HG02970 (cell line): ENCODE measurements around the gene EFHC2.
"Not testable (repeated sequence)": the region's sequence is repeated elsewhere in the genome, so short reads cannot be mapped to it uniquely, and the experiment has no call there.

Experiments
- ATAC-seq: cut with Tn5 transposase; IDR thresholded peaks from one replicate; pipeline ENCODE4 v1.9.1; 2021; ENCODE audit warnings: mild to moderate bottlenecking, moderate library complexity, moderate number of reproducible peaks; ENCODE audit not compliant: unreplicated experiment, low FRiP score

The EFHC2 gene

GRCh38 chrX:44235534-44235933 is 107.9 kb downstream of the EFHC2 start:
- ATAC-seq = no peak

DNA sequence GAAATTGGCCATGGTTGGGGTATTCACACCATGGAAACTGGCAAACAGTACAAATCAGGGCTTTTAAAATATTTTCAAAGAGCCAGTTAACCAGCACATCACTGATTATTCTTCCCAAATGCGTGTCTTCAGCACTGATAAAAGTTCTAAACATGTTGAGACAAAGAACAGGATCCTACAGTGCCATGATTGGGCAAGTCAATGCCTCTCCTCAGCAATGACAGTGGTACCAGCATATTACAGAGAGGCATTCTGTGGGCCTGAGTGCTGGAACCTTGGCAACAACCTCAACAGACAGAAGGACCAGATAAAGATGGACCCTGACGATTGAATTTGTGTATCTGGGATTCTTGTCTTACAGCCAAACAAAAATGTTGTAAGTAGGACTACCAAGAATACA is 108.9 kb downstream of the EFHC2 start:
- no peak for ATAC-seq

- no peak for ATAC-seq
These were observed 109.4 kb downstream of the EFHC2 start for GRCh38 chrX:44234116-44234515.

GRCh38 chrX:44232081-44232480 is 111.4 kb downstream of the EFHC2 start:
- no peak for ATAC-seq

DNA sequence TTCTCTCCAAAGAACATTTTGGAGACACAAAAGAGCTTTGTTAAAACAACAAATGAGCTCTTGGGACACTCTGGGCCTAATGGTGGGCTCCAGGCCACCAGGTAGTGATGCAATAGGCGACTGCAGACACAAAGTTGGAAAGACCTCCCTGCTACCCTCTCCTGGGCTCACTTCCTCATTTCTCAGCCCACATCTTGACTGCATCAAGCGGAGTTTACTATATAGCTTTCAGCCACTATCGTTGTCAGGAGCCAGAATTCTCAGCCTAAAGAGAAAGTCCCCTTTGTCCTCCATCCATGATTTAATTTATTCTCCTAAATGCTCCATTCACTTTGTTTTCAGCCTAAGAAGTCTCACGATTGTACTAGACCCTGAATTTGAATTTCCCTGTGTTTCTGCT is 114.9 kb downstream of the EFHC2 start:
- ATAC-seq = no peak

GRCh38 chrX:44227991-44228390 is 115.5 kb downstream of the EFHC2 start:
- ATAC-seq = no peak

DNA sequence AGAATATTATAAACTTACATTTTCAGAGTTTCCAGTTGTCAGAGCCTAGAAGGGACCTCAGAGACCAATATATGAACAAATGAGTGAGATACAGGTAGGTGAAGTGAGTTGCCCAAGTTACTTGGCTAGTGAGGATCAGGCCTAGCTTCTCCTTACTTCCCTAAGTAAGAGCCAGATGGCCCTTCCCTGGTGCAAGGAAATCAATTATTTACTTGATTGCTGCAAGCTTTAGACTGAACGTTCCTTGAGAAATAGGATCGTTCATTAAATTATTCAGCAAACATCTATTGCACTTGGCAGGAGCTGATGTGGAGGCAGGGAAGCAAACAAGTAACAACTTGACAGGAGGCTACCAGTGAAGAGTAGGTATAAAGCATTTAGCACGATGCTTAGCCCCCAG is 117.8 kb downstream of the EFHC2 start:
- ATAC-seq = no peak

DNA sequence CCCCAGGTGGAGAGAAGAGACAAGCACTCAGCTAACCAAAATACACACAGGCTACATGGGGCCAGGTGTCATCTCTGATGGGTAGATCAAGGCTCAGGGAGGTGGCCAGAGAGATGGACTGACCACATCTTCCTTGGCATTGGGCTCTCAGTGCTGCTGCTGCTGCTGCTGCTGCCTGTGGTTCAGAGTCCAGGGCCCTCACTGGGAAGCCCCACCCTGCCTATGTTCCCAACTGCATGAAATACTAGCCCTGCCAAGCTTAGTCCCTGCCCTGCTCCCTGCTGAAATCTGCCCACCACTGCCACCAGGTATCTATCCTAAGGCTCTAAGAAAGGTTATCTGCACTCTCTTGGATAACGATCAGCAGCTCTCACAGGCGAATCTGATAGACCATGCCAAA is 118.7 kb downstream of the EFHC2 start:
- no peak for ATAC-seq

DNA sequence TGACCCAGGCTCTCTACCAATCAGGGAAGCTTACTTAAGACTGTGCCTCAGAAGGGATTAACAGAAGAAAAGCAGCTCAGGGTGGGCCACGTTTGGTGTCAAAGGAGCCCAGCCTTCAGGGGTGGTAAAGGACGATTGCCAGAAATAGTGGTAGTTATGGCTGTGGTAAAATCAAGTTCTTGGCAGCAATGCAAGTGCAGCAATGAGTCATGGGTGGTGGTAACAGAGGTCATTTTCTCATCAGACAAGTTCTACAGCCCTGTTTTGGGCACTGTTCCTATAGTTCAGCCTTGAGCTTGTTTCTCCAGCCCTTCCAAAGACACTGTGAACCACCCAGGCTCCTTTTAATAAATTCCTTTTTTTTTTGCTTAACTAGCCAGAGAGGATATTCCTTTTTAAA is 120.3 kb downstream of the EFHC2 start:
- ATAC-seq = no peak

GRCh38 chrX:44218465-44218864 is 125.0 kb downstream of the EFHC2 start:
- ATAC-seq = no peak

DNA sequence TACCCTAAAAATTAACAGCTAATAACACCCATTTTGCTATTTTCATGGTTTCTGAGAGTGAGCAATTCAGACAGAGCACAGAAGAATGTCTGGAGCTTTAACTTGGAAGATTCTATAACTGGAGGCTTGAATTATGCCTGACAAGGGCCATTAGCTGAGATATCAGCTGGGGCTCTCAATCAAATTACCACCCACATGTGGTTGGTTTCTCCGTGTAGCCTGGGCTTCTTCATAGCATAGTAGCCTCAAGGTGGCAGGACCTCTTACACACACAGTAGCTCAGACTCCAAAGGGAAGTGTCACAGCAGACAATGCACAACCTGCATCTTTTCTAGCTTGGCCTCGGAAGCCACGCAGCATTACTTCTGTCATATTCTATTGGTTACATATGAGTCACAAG is 127.3 kb downstream of the EFHC2 start:
- no peak for ATAC-seq

DNA sequence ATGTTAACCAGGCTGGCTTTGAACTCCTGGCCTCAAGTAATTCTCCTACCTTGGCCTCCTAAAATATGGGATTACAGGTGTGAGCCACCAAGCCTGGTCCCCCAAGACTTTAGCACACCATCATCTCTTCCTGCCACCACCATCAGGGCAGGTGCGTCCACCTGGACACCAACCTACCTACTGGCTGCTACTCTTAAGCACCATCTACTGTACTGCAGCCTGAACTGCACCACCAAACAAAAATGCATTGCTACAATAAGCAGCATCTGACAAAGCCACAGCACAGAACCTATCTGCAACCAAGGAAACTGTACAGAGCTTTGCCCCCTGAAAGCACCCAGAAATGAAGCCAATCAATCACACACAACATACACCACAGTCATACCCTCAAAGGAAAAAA is 139.7 kb downstream of the EFHC2 start:
- no peak for ATAC-seq

DNA sequence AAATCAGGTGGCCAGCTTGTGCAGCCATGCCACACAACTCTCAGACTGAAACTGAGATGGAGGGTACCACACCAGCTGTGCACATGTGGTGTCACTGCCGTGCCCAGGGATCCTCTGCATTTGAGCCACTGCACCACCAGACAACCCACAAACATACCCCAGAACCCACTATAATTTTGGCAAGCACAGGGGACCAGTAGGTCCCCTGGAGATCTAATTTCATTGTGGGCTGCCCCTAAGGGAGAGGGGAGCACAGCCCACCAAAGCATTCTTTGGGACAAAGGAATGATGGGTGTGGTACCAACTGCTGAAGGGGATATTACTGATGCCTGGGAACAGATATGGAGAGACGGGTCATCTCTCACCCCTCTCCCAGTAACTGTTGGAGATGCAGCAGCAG is 140.9 kb downstream of the EFHC2 start:
- ATAC-seq = no peak

GRCh38 chrX:44189116-44189515 is 154.4 kb downstream of the EFHC2 start:
- no peak for ATAC-seq

DNA sequence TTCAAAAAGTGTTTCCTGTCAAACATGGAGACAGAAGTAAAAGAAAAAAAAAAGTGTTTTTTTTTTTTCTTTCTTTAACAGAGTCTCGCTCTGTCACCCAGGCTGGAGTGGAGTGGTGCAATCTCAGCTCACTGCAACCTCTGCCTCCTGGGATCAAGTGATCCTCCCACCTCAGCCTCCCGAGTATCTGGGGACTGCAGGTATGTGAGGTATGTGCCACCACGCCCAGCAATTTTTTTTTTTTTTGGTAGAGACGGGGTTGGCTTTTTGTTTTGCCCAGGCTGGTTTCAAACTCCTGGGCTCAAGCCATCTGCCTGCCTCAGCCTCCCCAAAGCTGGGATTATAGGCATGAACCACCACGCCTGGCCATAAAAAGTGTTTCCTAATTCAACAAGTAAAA is 155.6 kb downstream of the EFHC2 start:
- ATAC-seq = not testable (repeated sequence)

- no peak for ATAC-seq
These were observed 160.1 kb downstream of the EFHC2 start for GRCh38 chrX:44183329-44183728.

DNA sequence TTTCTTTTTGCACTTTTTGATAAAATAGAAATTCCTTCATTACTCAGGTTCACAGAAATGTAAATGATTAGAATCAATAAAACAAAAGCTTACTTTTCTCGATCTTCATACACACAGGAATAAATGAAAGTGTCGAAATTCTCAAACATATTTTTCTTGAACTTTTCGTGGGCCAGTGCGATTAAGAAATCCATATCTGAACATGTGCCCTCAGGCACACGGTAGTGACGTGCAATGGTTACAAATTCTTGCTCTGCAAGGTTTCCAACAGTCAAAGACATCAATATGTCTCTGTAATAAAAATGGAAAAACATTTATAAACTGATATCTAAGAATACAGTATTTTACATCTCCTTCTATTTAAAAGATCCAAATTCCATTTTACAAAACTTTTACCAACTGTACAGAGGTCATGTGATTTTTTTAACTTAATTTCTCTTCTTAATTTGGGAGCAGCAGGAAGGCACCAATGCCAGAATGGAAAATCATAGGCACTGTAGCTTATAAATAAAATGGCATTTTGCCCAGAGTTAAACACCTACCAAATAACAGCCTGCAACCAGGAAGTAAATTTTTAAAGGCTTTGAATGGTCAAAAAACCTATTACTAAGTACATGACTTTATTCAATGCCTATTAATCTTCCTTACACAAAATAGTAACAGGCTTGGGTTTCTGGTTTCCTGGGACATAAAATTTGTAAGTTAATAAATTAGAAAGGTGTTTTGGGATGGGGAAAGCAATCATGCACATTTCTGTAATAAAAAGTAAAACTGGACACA is 165.0 kb downstream of the EFHC2 start:
- ATAC-seq = no peak

DNA sequence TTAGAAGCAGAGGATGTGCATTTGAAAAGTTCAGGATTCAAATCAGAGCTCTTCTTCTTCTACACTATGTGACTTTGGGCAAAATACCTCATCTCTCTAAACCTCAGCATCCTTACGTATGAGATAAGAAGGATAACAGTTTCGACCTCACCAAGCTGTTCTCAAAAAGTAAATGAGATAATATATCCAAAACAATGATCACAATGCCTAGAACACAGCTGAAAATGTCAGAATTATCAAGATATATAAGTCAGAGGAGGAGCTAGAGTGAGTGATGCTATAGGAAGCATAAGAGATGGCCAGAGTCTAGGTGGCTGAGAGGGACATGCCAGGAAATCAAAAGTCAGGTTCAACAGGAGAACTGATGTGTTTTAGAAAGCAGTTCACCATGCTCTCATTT is 168.0 kb downstream of the EFHC2 start:
- no peak for ATAC-seq

DNA sequence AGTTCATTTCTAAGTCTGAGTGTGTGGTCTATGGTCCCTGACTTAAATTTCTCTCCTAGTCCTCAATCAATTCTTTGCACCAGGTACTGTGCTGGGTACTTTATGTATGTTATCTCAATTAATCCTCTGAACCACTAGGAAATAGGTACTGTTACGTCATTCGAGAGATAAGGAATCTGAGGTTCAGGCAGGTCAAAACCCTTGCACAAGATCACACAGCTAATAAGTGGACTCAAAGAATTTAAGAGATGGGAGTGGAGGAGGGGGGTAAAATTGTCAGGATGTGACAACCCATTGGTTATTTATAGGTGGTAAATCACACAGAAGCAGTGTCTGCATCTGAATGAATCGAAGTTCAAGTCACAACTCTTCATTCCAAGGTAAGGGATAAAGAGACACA is 169.4 kb downstream of the EFHC2 start:
- no peak for ATAC-seq

- no peak for ATAC-seq
These were observed 170.3 kb downstream of the EFHC2 start for GRCh38 chrX:44173219-44173618.

DNA sequence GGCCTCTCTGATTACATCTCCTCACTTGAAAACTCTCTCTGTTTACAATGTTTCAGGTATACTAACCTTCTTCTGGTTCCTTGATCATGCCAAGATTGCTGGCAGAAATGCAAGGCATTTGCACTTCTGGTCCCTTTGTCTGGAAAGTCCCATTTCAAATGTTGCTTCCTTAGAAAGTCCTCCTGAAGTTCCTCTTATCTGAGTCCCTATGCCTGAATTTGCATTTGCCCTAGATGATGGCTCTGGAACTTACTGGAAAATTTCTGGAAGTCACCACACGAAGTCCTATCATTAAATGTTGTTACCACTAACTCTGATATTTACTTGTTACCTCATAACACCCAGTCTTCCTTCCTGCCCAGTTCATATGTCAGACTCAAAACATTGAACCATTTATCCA is 176.4 kb downstream of the EFHC2 start:
- no peak for ATAC-seq

DNA sequence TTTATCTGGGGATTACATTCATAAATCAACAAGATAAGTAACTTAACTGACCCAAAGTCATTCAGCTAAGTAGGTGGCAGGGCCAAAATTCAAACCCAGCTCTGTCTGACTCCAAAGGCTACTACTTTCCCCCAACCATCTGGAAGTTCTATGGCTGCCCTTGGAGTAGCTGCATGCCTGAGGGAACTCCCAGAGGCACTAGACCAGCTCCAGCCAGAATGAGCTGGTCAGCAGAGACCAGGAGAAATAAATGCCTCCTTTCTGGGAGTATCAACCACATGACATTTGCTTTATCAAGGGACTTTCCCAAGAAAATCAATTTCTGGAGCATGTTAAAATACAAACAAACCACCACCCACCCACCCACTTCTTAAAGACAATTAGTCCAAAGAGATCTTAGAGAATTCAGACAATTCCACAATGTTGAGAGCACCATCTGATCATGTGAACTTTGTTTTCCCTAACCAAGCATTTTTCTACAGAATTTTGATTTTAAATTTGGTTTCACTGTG is 180.5 kb downstream of the EFHC2 start:
- ATAC-seq = no peak

- ATAC-seq = no peak
These were observed 185.6 kb downstream of the EFHC2 start for GRCh38 chrX:44157858-44158257.
